HCT116 (cell line): ENCODE data around the gene GNPTG.
"Not testable (repeated sequence)": the region's sequence is repeated elsewhere in the genome, so short reads cannot be mapped to it uniquely, and the experiment has no call there.

Experiments
- CBX3 ChIP-seq: IDR thresholded peaks from 2 replicates; pipeline ENCODE4 v1.6.1; 2012; ENCODE audit warnings: low read depth
- EGR1 ChIP-seq: IDR thresholded peaks from 2 replicates; pipeline ENCODE4 v1.6.1; 2012; ENCODE audit warnings: low read depth
- EZH2 ChIP-seq: fragments of 200-600 bp; sonication (generic); IDR thresholded peaks from 2 replicates; pipeline ENCODE4 v1.6.1; 2017; ENCODE audit warnings: antibody characterized with exemption, mixed run types
- MAX ChIP-seq: IDR thresholded peaks from 2 replicates; pipeline ENCODE4 v1.6.1; 2012
- POLR2A ChIP-seq: IDR thresholded peaks from 2 replicates; pipeline ENCODE4 v1.7.0; 2011; ENCODE audit warnings: borderline replicate concordance; ENCODE audit not compliant: insufficient read depth, insufficient read length; ENCODE audit errors: extremely low read depth
- POLR2AphosphoS5 ChIP-seq: IDR thresholded peaks from 2 replicates; pipeline ENCODE4 v1.6.1; 2011; ENCODE audit warnings: mild to moderate bottlenecking, low read depth, low read length, moderate library complexity
- RAD21 ChIP-seq: IDR thresholded peaks from 2 replicates; pipeline ENCODE4 v1.6.1; 2012; ENCODE audit warnings: low read depth, mild to moderate bottlenecking
- SRF ChIP-seq: IDR thresholded peaks from 2 replicates; pipeline ENCODE4 v1.6.1; 2012; ENCODE audit warnings: low read depth
- YY1 ChIP-seq: IDR thresholded peaks from 2 replicates; pipeline ENCODE4 v1.6.1; 2011; ENCODE audit warnings: low read length, low read depth, moderate library complexity, mild to moderate bottlenecking; ENCODE audit not compliant: insufficient replicate concordance; ENCODE audit errors: extremely low read depth
- ZFX ChIP-seq: fragments of 450-650 bp; IDR thresholded peaks from 2 replicates; pipeline ENCODE4 v1.6.1; 2017
- TF ChIP-seq, protein P1 (sequence below), 3 experiments: fragments of 200-600 bp in 1 of 3; sonication (generic) in 1 of 3; IDR thresholded peaks in 2 of 3; conservative IDR thresholded peaks in 1 of 3; 2 replicates each; pipeline ENCODE4 v1.5.1; 2012 to 2017; ENCODE audit warnings: low read depth in 2 of 3, low read length in 2 of 3, antibody characterized with exemption in 1 of 3, borderline replicate concordance in 1 of 3, control low read depth in 1 of 3, mild to moderate bottlenecking in 1 of 3, mixed read lengths in 1 of 3, mixed run types in 1 of 3, moderate library complexity in 1 of 3; ENCODE audit not compliant: insufficient read depth in 1 of 3
- TF ChIP-seq, protein P2 (sequence below): IDR thresholded peaks from 2 replicates; pipeline ENCODE4 v1.6.1; 2012

GRCh38 chr16:1328961-1329360 lies 22.8 kb upstream of the GNPTG start:
- TF ChIP-seq, protein P1, sequence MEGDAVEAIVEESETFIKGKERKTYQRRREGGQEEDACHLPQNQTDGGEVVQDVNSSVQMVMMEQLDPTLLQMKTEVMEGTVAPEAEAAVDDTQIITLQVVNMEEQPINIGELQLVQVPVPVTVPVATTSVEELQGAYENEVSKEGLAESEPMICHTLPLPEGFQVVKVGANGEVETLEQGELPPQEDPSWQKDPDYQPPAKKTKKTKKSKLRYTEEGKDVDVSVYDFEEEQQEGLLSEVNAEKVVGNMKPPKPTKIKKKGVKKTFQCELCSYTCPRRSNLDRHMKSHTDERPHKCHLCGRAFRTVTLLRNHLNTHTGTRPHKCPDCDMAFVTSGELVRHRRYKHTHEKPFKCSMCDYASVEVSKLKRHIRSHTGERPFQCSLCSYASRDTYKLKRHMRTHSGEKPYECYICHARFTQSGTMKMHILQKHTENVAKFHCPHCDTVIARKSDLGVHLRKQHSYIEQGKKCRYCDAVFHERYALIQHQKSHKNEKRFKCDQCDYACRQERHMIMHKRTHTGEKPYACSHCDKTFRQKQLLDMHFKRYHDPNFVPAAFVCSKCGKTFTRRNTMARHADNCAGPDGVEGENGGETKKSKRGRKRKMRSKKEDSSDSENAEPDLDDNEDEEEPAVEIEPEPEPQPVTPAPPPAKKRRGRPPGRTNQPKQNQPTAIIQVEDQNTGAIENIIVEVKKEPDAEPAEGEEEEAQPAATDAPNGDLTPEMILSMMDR (IDR thresholded peaks at IDR 0.05 in 2 of 3, conservative IDR thresholded peaks at IDR 0.05 in 1 of 3; ENCODE audit: borderline replicate concordance in 1 of 3, insufficient read depth in 1 of 3, low read depth in 2 of 3, low read length in 2 of 3), result not testable (repeated sequence)
- not testable (repeated sequence) for TF ChIP-seq POLR2A, EGR1, YY1, MAX, EZH2, POLR2AphosphoS5, RAD21, ZFX, CBX3, SRF
- TF ChIP-seq, protein P2, sequence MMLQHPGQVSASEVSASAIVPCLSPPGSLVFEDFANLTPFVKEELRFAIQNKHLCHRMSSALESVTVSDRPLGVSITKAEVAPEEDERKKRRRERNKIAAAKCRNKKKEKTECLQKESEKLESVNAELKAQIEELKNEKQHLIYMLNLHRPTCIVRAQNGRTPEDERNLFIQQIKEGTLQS, result not testable (repeated sequence)
